H9 (cell line): Measurements from ENCODE around the gene DYNC2LI1. TPM values are rescaled to one million over a fixed set of nuclear protein-coding genes. Genes with fewer than 3 reads are reported as not detected.

Experiments
- DNase-seq: peaks from one replicate; pipeline ENCODE4 v3.0.0-alpha.2; 2017
- H2AFZ ChIP-seq: one replicate; pipeline ENCODE4 v1.6.1; 2013; ENCODE audit warnings: mild to moderate bottlenecking, low read length, control low read depth, moderate library complexity
- H2AK5ac ChIP-seq: 2 replicates; pipeline ENCODE4 v1.6.1; 2013; ENCODE audit warnings: low read length, control low read depth, mixed read lengths; ENCODE audit not compliant: insufficient read length
- H2BK120ac ChIP-seq: one replicate; pipeline ENCODE4 v1.6.1; 2013; ENCODE audit warnings: low read depth, mild to moderate bottlenecking, low read length, control low read depth, inconsistent platforms; ENCODE audit not compliant: poor library complexity, severe bottlenecking
- H2BK12ac ChIP-seq: 2 replicates; pipeline ENCODE4 v1.6.1; 2013; ENCODE audit warnings: low read length, control low read depth, mixed read lengths, low read depth; ENCODE audit not compliant: insufficient read length
- H2BK15ac ChIP-seq: 2 replicates; pipeline ENCODE4 v1.6.1; 2013; ENCODE audit warnings: low read depth, low read length, control low read depth
- H2BK20ac ChIP-seq: one replicate; pipeline ENCODE4 v1.6.1; 2013; ENCODE audit warnings: low read depth, mild to moderate bottlenecking, low read length, control low read depth, inconsistent platforms; ENCODE audit not compliant: poor library complexity, severe bottlenecking
- H2BK5ac ChIP-seq: 2 replicates; pipeline ENCODE4 v1.6.1; 2013; ENCODE audit warnings: low read length, control low read depth, mixed read lengths; ENCODE audit not compliant: insufficient read length
- H3K14ac ChIP-seq: 2 replicates; pipeline ENCODE4 v1.6.1; 2013; ENCODE audit warnings: low read length, control low read depth; ENCODE audit not compliant: insufficient read depth
- H3K18ac ChIP-seq: 2 replicates; pipeline ENCODE4 v1.6.1; 2013; ENCODE audit warnings: low read depth, mild to moderate bottlenecking, mixed read lengths, low read length, control low read depth; ENCODE audit not compliant: insufficient read length
- H3K23ac ChIP-seq: 2 replicates; pipeline ENCODE4 v1.6.1; 2013; ENCODE audit warnings: low read length, control low read depth, mixed read lengths, low read depth; ENCODE audit not compliant: insufficient read length
- H3K23me2 ChIP-seq: 2 replicates; pipeline ENCODE4 v1.6.1; 2013; ENCODE audit warnings: low read depth, mild to moderate bottlenecking, mixed read lengths, low read length, control low read depth; ENCODE audit not compliant: insufficient read length, poor library complexity, severe bottlenecking
- H3K27ac ChIP-seq: 2 replicates; pipeline ENCODE4 v1.5.1; 2013; ENCODE audit warnings: low read length, control low read depth, mixed read lengths, low read depth; ENCODE audit not compliant: insufficient read length
- H3K27me3 ChIP-seq: 2 replicates; pipeline ENCODE4 v1.6.1; 2013; ENCODE audit warnings: low read length, control low read depth, inconsistent platforms; ENCODE audit not compliant: insufficient read depth
- H3K4ac ChIP-seq: 2 replicates; pipeline ENCODE4 v1.6.1; 2013; ENCODE audit warnings: low read depth, mild to moderate bottlenecking, control low read depth, inconsistent platforms, low read length, moderate library complexity
- H3K4me1 ChIP-seq: 2 replicates; pipeline ENCODE4 v1.6.1; 2013; ENCODE audit warnings: low read length, control low read depth, inconsistent platforms; ENCODE audit not compliant: insufficient read depth
- H3K4me2 ChIP-seq: 2 replicates; pipeline ENCODE4 v1.6.1; 2013; ENCODE audit warnings: low read length, control low read depth, mixed read lengths; ENCODE audit not compliant: insufficient read length, insufficient read depth
- H3K56ac ChIP-seq: 2 replicates; pipeline ENCODE4 v1.6.1; 2013; ENCODE audit warnings: low read depth, mild to moderate bottlenecking, mixed read lengths, low read length, control low read depth; ENCODE audit not compliant: insufficient read length
- H3K79me1 ChIP-seq: 2 replicates; pipeline ENCODE4 v1.6.1; 2013; ENCODE audit warnings: low read depth, mild to moderate bottlenecking, moderate library complexity, low read length, control low read depth, inconsistent platforms; ENCODE audit not compliant: insufficient read depth, poor library complexity, severe bottlenecking
- H3K79me2 ChIP-seq: 2 replicates; pipeline ENCODE4 v1.6.1; 2013; ENCODE audit warnings: low read length, control low read depth, inconsistent platforms; ENCODE audit not compliant: insufficient read depth
- H3K9ac ChIP-seq: 2 replicates; pipeline ENCODE4 v1.6.1; 2013; ENCODE audit warnings: low read length, control low read depth, mixed read lengths; ENCODE audit not compliant: insufficient read length; ENCODE audit errors: extremely low read depth
- H3K9me3 ChIP-seq: one replicate; pipeline ENCODE4 v1.6.1; 2013; ENCODE audit warnings: low read depth, low read length, inconsistent platforms; ENCODE audit not compliant: control insufficient read depth
- H3T11ph ChIP-seq: one replicate; pipeline ENCODE4 v1.6.1; 2013; ENCODE audit warnings: mild to moderate bottlenecking, low read length, control low read depth, inconsistent platforms
- H4K20me1 ChIP-seq: one replicate; pipeline ENCODE4 v1.6.1; 2013; ENCODE audit not compliant: control insufficient read depth, insufficient read length, insufficient read depth
- H4K5ac ChIP-seq: 2 replicates; pipeline ENCODE4 v1.6.1; 2013; ENCODE audit warnings: low read depth, mild to moderate bottlenecking, mixed read lengths, low read length, control low read depth; ENCODE audit not compliant: insufficient read length
- H4K8ac ChIP-seq: replicated peaks from 2 replicates; pipeline ENCODE4 v1.6.1; 2013; ENCODE audit warnings: low read length, control low read depth, mixed read lengths, low read depth; ENCODE audit not compliant: insufficient read length
- H4K91ac ChIP-seq: 2 replicates; pipeline ENCODE4 v1.6.1; 2013; ENCODE audit warnings: low read depth, mild to moderate bottlenecking, moderate library complexity, mixed read lengths, low read length, control low read depth; ENCODE audit not compliant: insufficient read length
- H3K27ac Mint-ChIP-seq, 3 experiments: 2 replicates in 2 of 3; 3 replicates in 1 of 3; pipeline ENCODE4 v1.8.0; 2020 to 2021; ENCODE audit warnings: mixed read lengths in 3 of 3, mild to moderate bottlenecking in 1 of 3, moderate library complexity in 1 of 3
- H3K27me3 Mint-ChIP-seq: 2 replicates; pipeline ENCODE4 v1.8.0; 2021; ENCODE audit warnings: low read depth, mild to moderate bottlenecking, moderate library complexity, mixed read lengths
- H3K36me3 Mint-ChIP-seq, 3 experiments: 2 replicates in 2 of 3; 3 replicates in 1 of 3; pipeline ENCODE4 v1.8.0; 2020 to 2021; ENCODE audit warnings: low read depth in 3 of 3, mixed read lengths in 3 of 3; ENCODE audit not compliant: insufficient read depth in 1 of 3
- H3K4me1 Mint-ChIP-seq, 2 experiments: 2 replicates each; pipeline ENCODE4 v1.8.0; 2020; ENCODE audit warnings: mixed read lengths in 2 of 2
- H3K4me3 Mint-ChIP-seq, 2 experiments: 2 replicates in 1 of 2; 3 replicates in 1 of 2; pipeline ENCODE4 v1.8.0; 2020 to 2021; ENCODE audit warnings: mild to moderate bottlenecking in 2 of 2, mixed read lengths in 2 of 2, moderate library complexity in 1 of 2
- H3K9me3 Mint-ChIP-seq, 2 experiments: 2 replicates in 1 of 2; 3 replicates in 1 of 2; pipeline ENCODE4 v1.8.0; 2020; ENCODE audit warnings: mild to moderate bottlenecking in 2 of 2, mixed read lengths in 2 of 2, moderate library complexity in 1 of 2
- total RNA-seq: library from RNA; stranded (reverse); gene quantifications from 2 replicates; pipeline ENCODE4 v1.2.1, GENCODE V29; 2021
- TF ChIP-seq, protein P1 (sequence below): fragments of 200-600 bp; sonication (generic); conservative IDR thresholded peaks from 3 replicates; pipeline ENCODE4 v1.8.0; 2021; ENCODE audit warnings: antibody characterized with exemption, mild to moderate bottlenecking

DYNC2LI1 gene
- total RNA-seq, 1 experiment from 2014 or later: 8.5 TPM

DNA sequence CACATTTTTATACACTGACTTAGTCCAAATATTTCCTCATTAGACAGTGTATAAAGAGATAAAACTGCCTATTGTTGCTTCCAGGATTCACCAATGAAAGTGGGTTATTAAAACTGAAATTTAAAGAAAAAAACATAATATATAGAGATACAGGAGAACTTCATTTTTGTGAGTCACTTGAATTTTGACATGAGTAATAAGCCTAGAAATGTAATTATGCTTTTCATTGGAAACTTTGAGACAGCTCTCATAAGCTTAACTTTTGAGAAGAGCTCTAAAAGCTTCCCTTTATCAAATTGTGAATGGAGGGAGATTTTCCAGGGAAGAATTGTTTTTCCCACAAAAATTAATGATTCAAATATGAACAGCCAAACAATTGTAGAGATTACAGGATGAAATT is 14.1 kb downstream of the DYNC2LI1 start:
- Histone ChIP-seq H3K23me2 (no peaks in the 10 kb centered on the region), H2BK15ac (no peak overlapping the region), H2BK12ac (no peak overlapping the region), H4K8ac (no peak overlapping the region), H3T11ph (no peak overlapping the region), H3K79me2 (no peaks in the 10 kb centered on the region), H3K4me2 (no peak overlapping the region), H3K56ac (no peak overlapping the region), H3K23ac (no peak overlapping the region), H3K14ac (no peak overlapping the region), H2AK5ac (no peak overlapping the region), H4K91ac (no peak overlapping the region), H3K9me3 (no peaks in the 10 kb centered on the region), H3K18ac (no peak overlapping the region), H4K20me1 (no peaks in the 10 kb centered on the region), H3K9ac (no peak overlapping the region), H2BK5ac (no peak overlapping the region), H2AFZ (no peak overlapping the region), H4K5ac (no peak overlapping the region), H3K4me1 (no peaks in the 10 kb centered on the region), H3K27ac (no peak overlapping the region), H3K27me3 (no peaks in the 10 kb centered on the region), H2BK120ac (no peak overlapping the region), H2BK20ac (no peak overlapping the region), H3K79me1 (no peaks in the 10 kb centered on the region), H3K4ac (no peak overlapping the region)
- Mint-ChIP-seq H3K4me3 (no peak overlapping the region), H3K36me3 (no peaks in the 10 kb centered on the region), H3K4me1 (no peaks in the 10 kb centered on the region), H3K9me3 (no peaks in the 10 kb centered on the region), H3K27ac (no peak overlapping the region), H3K27me3 (no peaks in the 10 kb centered on the region)
- TF ChIP-seq, protein P1, sequence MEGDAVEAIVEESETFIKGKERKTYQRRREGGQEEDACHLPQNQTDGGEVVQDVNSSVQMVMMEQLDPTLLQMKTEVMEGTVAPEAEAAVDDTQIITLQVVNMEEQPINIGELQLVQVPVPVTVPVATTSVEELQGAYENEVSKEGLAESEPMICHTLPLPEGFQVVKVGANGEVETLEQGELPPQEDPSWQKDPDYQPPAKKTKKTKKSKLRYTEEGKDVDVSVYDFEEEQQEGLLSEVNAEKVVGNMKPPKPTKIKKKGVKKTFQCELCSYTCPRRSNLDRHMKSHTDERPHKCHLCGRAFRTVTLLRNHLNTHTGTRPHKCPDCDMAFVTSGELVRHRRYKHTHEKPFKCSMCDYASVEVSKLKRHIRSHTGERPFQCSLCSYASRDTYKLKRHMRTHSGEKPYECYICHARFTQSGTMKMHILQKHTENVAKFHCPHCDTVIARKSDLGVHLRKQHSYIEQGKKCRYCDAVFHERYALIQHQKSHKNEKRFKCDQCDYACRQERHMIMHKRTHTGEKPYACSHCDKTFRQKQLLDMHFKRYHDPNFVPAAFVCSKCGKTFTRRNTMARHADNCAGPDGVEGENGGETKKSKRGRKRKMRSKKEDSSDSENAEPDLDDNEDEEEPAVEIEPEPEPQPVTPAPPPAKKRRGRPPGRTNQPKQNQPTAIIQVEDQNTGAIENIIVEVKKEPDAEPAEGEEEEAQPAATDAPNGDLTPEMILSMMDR: no peak
- no peak for DNase-seq
